Osteoblast (primary cell): ENCODE measurements around the gene CYSTM1. TPM values are rescaled to one million over a fixed set of nuclear protein-coding genes. Genes with fewer than 3 reads are reported as not detected.

Experiments used
- DNase-seq: peaks from one replicate; pipeline ENCODE4 v3.0.0; 2011; ENCODE audit warnings: low spot score, mixed read lengths; ENCODE audit not compliant: insufficient read length; ENCODE audit errors: missing footprints
- H2AFZ ChIP-seq: 2 replicates; pipeline ENCODE4 v1.6.0; 2011; ENCODE audit warnings: mild to moderate bottlenecking, low read length
- H3K27ac ChIP-seq: 2 replicates; pipeline ENCODE4 v1.5.1; 2011; ENCODE audit warnings: mild to moderate bottlenecking, low read depth, low read length, moderate library complexity
- H3K27me3 ChIP-seq: 2 replicates; pipeline ENCODE4 v1.6.0; 2012; ENCODE audit warnings: mild to moderate bottlenecking, control low read depth, inconsistent platforms, low read length, moderate library complexity; ENCODE audit not compliant: insufficient read depth
- H3K36me3 ChIP-seq: 2 replicates; pipeline ENCODE4 v1.5.1; 2011; ENCODE audit warnings: mild to moderate bottlenecking, low read length, control low read depth, moderate library complexity; ENCODE audit not compliant: insufficient read depth
- H3K4me1 ChIP-seq: 2 replicates; pipeline ENCODE4 v1.5.1; 2011; ENCODE audit warnings: mild to moderate bottlenecking, low read length, control low read depth, moderate library complexity; ENCODE audit not compliant: insufficient read depth
- H3K4me2 ChIP-seq: 2 replicates; pipeline ENCODE4 v1.6.0; 2011; ENCODE audit warnings: mild to moderate bottlenecking, low read length; ENCODE audit not compliant: insufficient read depth
- H3K4me3 ChIP-seq: fragments of 200-600 bp; sonication (generic); 3 replicates; pipeline ENCODE4 v1.5.1; 2012; ENCODE audit warnings: mild to moderate bottlenecking, low read length, inconsistent platforms; ENCODE audit not compliant: insufficient read depth
- H3K79me2 ChIP-seq: 2 replicates; pipeline ENCODE4 v1.6.0; 2012; ENCODE audit warnings: mild to moderate bottlenecking, low read length, control low read depth, inconsistent platforms; ENCODE audit not compliant: insufficient read depth
- H3K9me3 ChIP-seq: 2 replicates; pipeline ENCODE4 v1.5.1; 2011; ENCODE audit warnings: low read depth, low read length, control low read depth
- H4K20me1 ChIP-seq: 2 replicates; pipeline ENCODE4 v1.6.0; 2012; ENCODE audit warnings: mild to moderate bottlenecking, low read length, control low read depth; ENCODE audit not compliant: insufficient read depth
- CTCF ChIP-seq: IDR thresholded peaks from 2 replicates; pipeline ENCODE4 v1.5.1; 2011; ENCODE audit warnings: mild to moderate bottlenecking, low read depth, low read length, moderate library complexity; ENCODE audit errors: extremely low read depth
- total RNA-seq: library from RNA; depleted of rRNA; stranded (reverse); fragments of >200 nt; gene quantifications from 2 replicates; pipeline ENCODE4 v1.2.3, GENCODE V29; 2012

The CYSTM1 gene
- total RNA-seq, 1 donor = 27.9 TPM

DNA sequence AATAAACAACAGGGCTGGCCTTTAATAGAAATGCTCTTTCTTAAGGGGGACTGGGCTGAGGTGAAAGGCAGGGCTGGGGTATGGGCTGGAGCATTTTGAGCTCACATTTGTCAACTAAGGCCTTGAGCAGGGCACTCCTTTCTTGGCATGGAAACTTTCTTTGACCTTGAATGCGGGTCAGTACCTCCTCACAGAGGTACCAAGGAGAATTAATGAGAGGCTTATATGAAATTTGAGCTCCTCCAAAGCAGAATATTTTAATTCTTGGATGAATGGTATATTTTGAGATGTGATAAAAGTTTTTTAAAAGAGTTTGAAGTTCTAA is 3.1 kb downstream of the CYSTM1 start:
- no peak for TF ChIP-seq CTCF
- H3K9me3 ChIP-seq = no peaks in the 10 kb centered on the region
- H3K36me3 ChIP-seq = no peaks in the 10 kb centered on the region
- H3K4me2 ChIP-seq = peak overlapping the region; percentile 22
- peak overlapping the region; percentile 48 for H3K27ac ChIP-seq
- H3K27me3 ChIP-seq = no peaks in the 10 kb centered on the region
- H2AFZ ChIP-seq = peak overlapping the region; percentile 13
- no peak overlapping the region for H3K4me3 ChIP-seq
- H3K79me2 ChIP-seq = peaks cover 48% of the 10 kb centered on the region
- no peak for DNase-seq
- peaks cover 40% of the 10 kb centered on the region for H3K4me1 ChIP-seq
- H4K20me1 ChIP-seq = no peaks in the 10 kb centered on the region

DNA sequence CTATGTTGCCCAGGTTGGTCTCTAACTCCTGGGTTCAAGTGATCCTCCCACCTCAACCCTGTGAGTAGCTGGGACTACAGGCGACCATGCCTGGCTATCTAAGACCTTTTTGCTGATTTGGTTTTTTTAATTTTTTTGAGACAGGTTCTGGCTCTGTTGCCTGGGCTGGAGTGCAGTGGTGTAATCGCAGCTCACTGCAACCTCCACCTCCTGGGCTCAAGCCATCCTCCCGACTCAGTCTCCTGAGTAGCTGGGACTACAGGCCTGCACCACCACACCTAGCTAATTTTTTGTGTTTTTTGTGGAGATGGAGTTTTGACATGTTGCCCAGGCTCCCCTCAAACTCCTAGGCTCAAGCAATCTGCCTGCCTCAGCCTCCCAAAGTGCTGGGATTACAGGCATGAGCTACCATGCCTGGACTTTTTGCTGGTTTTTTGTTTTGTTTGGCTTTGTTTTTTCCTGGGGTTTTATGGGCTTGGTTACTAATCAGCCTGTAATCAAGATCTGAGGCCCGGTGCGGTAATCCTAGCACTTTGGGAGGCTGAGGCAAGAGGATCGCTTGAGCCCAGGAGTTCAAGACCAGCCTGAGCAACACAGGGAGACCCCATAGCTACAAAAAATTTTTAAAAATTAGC is 3.6 kb downstream of the CYSTM1 start:
- Histone ChIP-seq H4K20me1 (no peaks in the 10 kb centered on the region), H3K27ac (peak overlapping the region; percentile 48), H3K4me1 (peaks cover 43% of the 10 kb centered on the region), H3K4me3 (no peak overlapping the region), H2AFZ (no peak overlapping the region), H3K9me3 (no peaks in the 10 kb centered on the region), H3K79me2 (peaks cover 53% of the 10 kb centered on the region), H3K4me2 (no peak overlapping the region), H3K36me3 (no peaks in the 10 kb centered on the region), H3K27me3 (no peaks in the 10 kb centered on the region)
- DNase-seq = no peak
- no peak for TF ChIP-seq CTCF

DNA sequence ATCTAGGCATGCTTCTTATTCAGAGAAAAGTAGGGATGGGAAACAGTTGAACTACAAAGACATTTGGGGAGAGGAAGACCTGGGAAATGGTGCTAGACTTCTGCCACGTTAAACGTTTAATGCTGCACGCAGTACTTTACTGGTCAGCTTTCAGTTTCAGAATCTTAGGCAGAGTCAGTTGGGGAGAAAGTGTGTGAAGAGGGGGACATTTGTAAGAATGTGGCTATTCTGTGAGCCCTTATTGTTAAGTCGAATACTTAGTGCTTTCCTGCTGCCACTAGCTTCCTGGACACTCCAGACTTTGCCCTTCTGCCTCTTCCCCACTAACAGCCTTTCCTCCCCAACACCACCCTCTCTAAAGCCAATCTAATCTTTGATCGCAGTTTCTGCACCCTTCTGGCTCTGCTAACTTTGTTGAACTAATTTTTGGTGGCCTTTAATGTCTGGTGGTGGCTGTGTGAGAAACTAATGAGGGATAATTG is 6.1 kb downstream of the CYSTM1 start:
- Histone ChIP-seq H3K4me2 (peak overlapping the region; percentile 59), H3K4me3 (peak overlapping the region; percentile 31)
- TF ChIP-seq CTCF = no peak

GRCh38 chr5:140181525-140181924 is 6.5 kb downstream of the CYSTM1 start:
- Histone ChIP-seq H3K36me3 (no peaks in the 10 kb centered on the region), H3K9me3 (no peaks in the 10 kb centered on the region), H3K4me2 (peak overlapping the region; percentile 59), H3K27me3 (no peaks in the 10 kb centered on the region), H4K20me1 (no peaks in the 10 kb centered on the region), H3K4me3 (no peak overlapping the region), H3K79me2 (peaks cover 74% of the 10 kb centered on the region), H3K4me1 (peaks cover 38% of the 10 kb centered on the region), H3K27ac (peak overlapping the region; percentile 38), H2AFZ (no peak overlapping the region)
- TF ChIP-seq CTCF = no peak
- no peak for DNase-seq

More for the DNA sequence above, 6.1 kb downstream of the CYSTM1 start:
- Histone ChIP-seq H3K27me3 (no peaks in the 10 kb centered on the region), H3K27ac (peak overlapping the region; percentile 38), H3K79me2 (peaks cover 72% of the 10 kb centered on the region), H2AFZ (peak overlapping the region; percentile 63), H3K9me3 (no peaks in the 10 kb centered on the region), H3K36me3 (no peaks in the 10 kb centered on the region), H4K20me1 (no peaks in the 10 kb centered on the region), H3K4me1 (peaks cover 41% of the 10 kb centered on the region)
- DNase-seq = no peak
